SK-N-SH (cell line): ENCODE results near the gene ZNF655. TPM values are rescaled to one million over a fixed set of nuclear protein-coding genes. Genes with fewer than 3 reads are reported as not detected.
"Not testable (repeated sequence)": the region's sequence is repeated elsewhere in the genome, so short reads cannot be mapped to it uniquely, and the experiment has no call there.

Experiments
- CTCF ChIA-PET: fragments of 300-600, 350-600 bp; formaldehyde crosslinking; extraction: SDS; loops from one replicate; lab custom pipeline; 2021; lab: Yijun Ruan, JAX
- POLR2A ChIA-PET: fragments of 350-600 bp; sonication (Branson Sonifier 250); formaldehyde crosslinking; extraction: SDS; loops from one replicate; lab custom pipeline; 2020; ENCODE audit warnings: antibody characterized with exemption, inconsistent platforms; lab: Yijun Ruan, JAX
- DNase-seq: peaks from one replicate; pipeline ENCODE4 v3.0.0; 2012
- H2AFZ ChIP-seq: fragments of 200-600 bp; sonication (generic); 2 replicates; pipeline ENCODE4 v1.8.1; 2016; ENCODE audit warnings: antibody characterized with exemption, mild to moderate bottlenecking, low read depth
- H3F3A ChIP-seq: fragments of 200-600 bp; sonication (generic); replicated peaks from 2 replicates; pipeline ENCODE3; 2016; ENCODE audit warnings: antibody characterized with exemption, mild to moderate bottlenecking; ENCODE audit not compliant: insufficient read depth
- H3K27ac ChIP-seq, 2 experiments: fragments of 200-500 bp in 1 of 2; fragments of 200-600 bp in 1 of 2; sonication (Bioruptor generic) in 1 of 2; sonication (generic), shearing (Covaris generic) in 1 of 2; 2 replicates each; pipeline versions ENCODE4 v1.5.1 to v1.6.1; 2014 to 2016; ENCODE audit warnings: low read depth in 2 of 2, inconsistent platforms in 1 of 2, low read length in 1 of 2, mild to moderate bottlenecking in 1 of 2, mixed read lengths in 1 of 2
- H3K27me3 ChIP-seq: fragments of 200-600 bp; sonication (generic), shearing (Covaris generic); 2 replicates; pipeline ENCODE4 v1.6.1; 2016; ENCODE audit warnings: mixed run types; ENCODE audit not compliant: insufficient read depth
- H3K36me3 ChIP-seq, 2 experiments: fragments of 200-500 bp in 1 of 2; fragments of 200-600 bp in 1 of 2; sonication (Bioruptor generic) in 1 of 2; sonication (generic) in 1 of 2; replicated peaks in 1 of 2; 2 replicates each; pipeline versions ENCODE3 to v1.5.1; 2014 to 2016; ENCODE audit warnings: low read length in 1 of 2, mild to moderate bottlenecking in 1 of 2; ENCODE audit not compliant: insufficient read depth in 2 of 2, control insufficient read depth in 1 of 2
- H3K4me1 ChIP-seq, 2 experiments: fragments of 200-500 bp in 1 of 2; fragments of 200-600 bp in 1 of 2; sonication (Bioruptor generic) in 1 of 2; sonication (generic), shearing (Covaris generic) in 1 of 2; 2 replicates each; pipeline versions ENCODE4 v1.5.1 to v1.6.1; 2014 to 2016; ENCODE audit warnings: low read depth in 1 of 2, low read length in 1 of 2, mixed run types in 1 of 2; ENCODE audit not compliant: insufficient read depth in 2 of 2, control insufficient read depth in 1 of 2
- H3K4me2 ChIP-seq: fragments of 200-600 bp; sonication (generic), shearing (Covaris generic); 2 replicates; pipeline ENCODE4 v1.6.1; 2017; ENCODE audit warnings: mixed run types
- H3K4me3 ChIP-seq, 2 experiments: fragments of 200-500 bp in 1 of 2; fragments of 200-600 bp in 1 of 2; sonication (Bioruptor generic) in 1 of 2; sonication (generic), shearing (Covaris generic) in 1 of 2; 2 replicates each; pipeline versions ENCODE4 v1.5.1 to v1.8.1; 2014 to 2016; ENCODE audit warnings: low read depth in 2 of 2, inconsistent platforms in 1 of 2, low read length in 1 of 2, mild to moderate bottlenecking in 1 of 2, mixed read lengths in 1 of 2, moderate library complexity in 1 of 2
- H3K79me2 ChIP-seq: fragments of 200-600 bp; sonication (generic); 2 replicates; pipeline ENCODE4 v1.8.1; 2017; ENCODE audit warnings: mild to moderate bottlenecking; ENCODE audit not compliant: insufficient read depth
- H3K9ac ChIP-seq: fragments of 200-600 bp; sonication (generic); 2 replicates; pipeline ENCODE4 v1.6.1; 2017; ENCODE audit warnings: mixed run types
- H3K9me2 ChIP-seq: fragments of 200-600 bp; sonication (generic); 2 replicates; pipeline ENCODE4 v1.6.1; 2017; ENCODE audit warnings: mixed run types
- H3K9me3 ChIP-seq: fragments of 200-600 bp; sonication (generic); 2 replicates; pipeline ENCODE4 v1.6.1; 2017; ENCODE audit warnings: mixed run types, mild to moderate bottlenecking, moderate library complexity
- H4K20me1 ChIP-seq: fragments of 200-600 bp; sonication (generic); 2 replicates; pipeline ENCODE4 v1.6.1; 2017; ENCODE audit warnings: mild to moderate bottlenecking, mixed run types; ENCODE audit not compliant: insufficient read depth
- CHD2 ChIP-seq: fragments of 150-350 bp; IDR thresholded peaks from 2 replicates; pipeline ENCODE4 v1.6.1; 2018; ENCODE audit warnings: low read length; ENCODE audit not compliant: partially characterized antibody
- ELF1 ChIP-seq: IDR thresholded peaks from 2 replicates; pipeline ENCODE4 v1.4.0; 2012
- EP300 ChIP-seq, 2 experiments: IDR thresholded peaks; 2 replicates each; pipeline versions ENCODE4 v1.4.0 to v1.6.1; 2012; ENCODE audit warnings: borderline replicate concordance in 1 of 2, low read depth in 1 of 2, low read length in 1 of 2
- GABPA ChIP-seq: IDR thresholded peaks from 2 replicates; pipeline ENCODE4 v1.4.0; 2012; ENCODE audit warnings: low read depth, mild to moderate bottlenecking
- GATA2 ChIP-seq: sonication (generic); formaldehyde crosslinking; IDR thresholded peaks from 2 replicates; pipeline ENCODE4 v1.5.0; 2020; ENCODE audit warnings: mild to moderate bottlenecking, missing genetic modification reagents
- JUND ChIP-seq: IDR thresholded peaks from 2 replicates; pipeline ENCODE4 v1.4.0; 2012
- SIN3A ChIP-seq: IDR thresholded peaks from 2 replicates; pipeline ENCODE4 v1.6.1; 2012; ENCODE audit warnings: low read depth, mild to moderate bottlenecking, low read length, moderate library complexity, borderline replicate concordance
- SMC3 ChIP-seq: IDR thresholded peaks from 2 replicates; pipeline ENCODE4 v1.6.1; 2012; ENCODE audit warnings: low read depth, low read length, improper control_type of control experiment
- TEAD4 ChIP-seq: IDR thresholded peaks from 2 replicates; pipeline ENCODE4 v1.4.0; 2012; ENCODE audit warnings: mild to moderate bottlenecking, borderline replicate concordance; ENCODE audit not compliant: insufficient read depth
- WGBS: methylation state at CpG from one replicate; pipeline ENCODE4 v1.1.6; 2017; ENCODE audit warnings: low lambda C conversion rate; 5-methylcytosine and 5-hydroxymethylcytosine counted together
- polyA plus RNA-seq, 3 experiments: library from polyadenylated mRNA; depleted of rRNA; stranded (reverse); fragments of >200 nt; gene quantifications; 2 replicates each; pipeline ENCODE4 v1.2.3, GENCODE V29; 2012
- TF ChIP-seq, protein P1 (sequence below): IDR thresholded peaks from 2 replicates; pipeline ENCODE4 v1.4.0; 2012; ENCODE audit warnings: low read depth, borderline replicate concordance
- TF ChIP-seq, protein P2 (sequence below): IDR thresholded peaks from 2 replicates; pipeline ENCODE4 v1.4.0; 2012; ENCODE audit warnings: low read depth
- TF ChIP-seq, protein P3 (sequence below): fragments of 200-600 bp; sonication (generic); IDR thresholded peaks from 2 replicates; pipeline ENCODE4 v1.6.1; 2017; ENCODE audit warnings: antibody characterized with exemption, mild to moderate bottlenecking, moderate library complexity

Gene ZNF655
- polyA plus RNA-seq, 1 of the 3 experiments (the other 2 are of a cell fraction) = 113 TPM

DNA sequence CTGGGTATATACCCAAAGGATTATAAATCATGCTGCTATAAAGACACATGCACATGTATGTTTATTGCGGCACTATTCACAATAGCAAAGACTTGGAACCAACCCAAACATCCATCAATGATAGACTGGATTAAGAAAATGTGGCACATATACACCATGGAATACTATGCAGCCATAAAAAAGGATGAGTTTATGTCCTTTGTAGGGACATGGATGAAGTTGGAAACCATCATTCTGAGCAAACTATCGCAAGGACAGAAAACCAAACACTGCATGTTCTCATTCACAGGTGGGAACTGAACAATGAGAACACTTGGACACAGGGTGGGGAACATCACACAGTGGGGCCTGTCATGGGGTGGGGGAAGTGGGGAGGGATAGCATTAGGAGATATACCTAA lies 8.9 kb upstream of the ZNF655 start:
- CTCF ChIA-PET, DNase-seq, H3K9ac ChIP-seq, H3K4me2 ChIP-seq, H3K27ac ChIP-seq, H3F3A ChIP-seq, POLR2A ChIA-PET, H3K27me3 ChIP-seq, H3K4me3 ChIP-seq, H3K9me3 ChIP-seq, H3K9me2 ChIP-seq, H4K20me1 ChIP-seq, H3K4me1 ChIP-seq, H2AFZ ChIP-seq: not testable (repeated sequence)
- Histone ChIP-seq H3K79me2 (peaks cover 33% of the 10 kb centered on the region), H3K36me3 (peaks cover 30 to 49% of the 10 kb centered on the region in 2 experiments)
- 100% methylated on average over 1 of the region's 2 CpGs for WGBS

DNA sequence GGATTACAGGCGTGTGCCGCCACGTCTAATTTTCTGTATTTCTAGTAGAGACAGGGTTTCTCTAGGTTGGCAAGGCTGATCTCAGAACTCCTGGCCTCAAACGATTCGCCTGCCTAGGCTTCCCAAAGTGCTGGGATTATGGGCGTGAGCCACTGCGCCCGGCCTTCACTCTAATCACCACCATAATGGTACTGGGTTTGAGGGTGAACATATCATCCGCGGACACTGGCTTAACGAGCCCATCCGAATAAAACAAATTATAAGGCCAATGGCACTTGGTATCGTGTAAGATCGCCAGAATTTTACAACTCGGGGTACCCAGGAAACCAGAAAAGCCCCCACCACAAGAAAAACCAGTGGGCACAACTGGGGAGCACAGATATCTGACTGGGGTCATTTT lies 7.1 kb upstream of the ZNF655 start:
- CTCF ChIA-PET = interaction anchor here (0.7 to 1.4 kb wide), 2 partner anchors 20 to 21 kb away, joined by 3 to 5 read pairs; no protein-coding TSS in a partner anchor
- peaks cover 44 to 48% of the 10 kb centered on the region in 2 experiments for H3K36me3 ChIP-seq

More for the DNA sequence above, 7.1 kb upstream of the ZNF655 start:
- Histone ChIP-seq H3K9ac (peak overlapping the region; percentile 93), H3K4me1 (peaks cover 4 to 9% of the 10 kb centered on the region in 2 experiments; a peak in 2 of 4 replicates), H4K20me1 (no peaks in the 10 kb centered on the region), H3K4me3 (peak overlapping the region; percentile 95 to 96), H3K4me2 (peak overlapping the region; percentile 88), H3F3A (peaks cover 8% of the 10 kb centered on the region), H3K9me3 (no peaks in the 10 kb centered on the region), H3K27ac (peak overlapping the region; percentile 79 to 88), H2AFZ (peak overlapping the region; percentile 95), H3K27me3 (no peaks in the 10 kb centered on the region), H3K9me2 (no peaks in the 10 kb centered on the region), H3K79me2 (peaks cover 50% of the 10 kb centered on the region)
- 3% methylated on average over 15 of the region's 15 CpGs for WGBS
- POLR2A ChIA-PET = interaction anchor here (0.6 to 1.5 kb wide), 6 partner anchors 46 to 934 kb away, joined by 3 to 13 read pairs (median 4); partner anchors contain the start of genes ZKSCAN5, ZNF394 and ZSCAN25
- peak; percentile 57 for DNase-seq
- TF ChIP-seq, protein P1, sequence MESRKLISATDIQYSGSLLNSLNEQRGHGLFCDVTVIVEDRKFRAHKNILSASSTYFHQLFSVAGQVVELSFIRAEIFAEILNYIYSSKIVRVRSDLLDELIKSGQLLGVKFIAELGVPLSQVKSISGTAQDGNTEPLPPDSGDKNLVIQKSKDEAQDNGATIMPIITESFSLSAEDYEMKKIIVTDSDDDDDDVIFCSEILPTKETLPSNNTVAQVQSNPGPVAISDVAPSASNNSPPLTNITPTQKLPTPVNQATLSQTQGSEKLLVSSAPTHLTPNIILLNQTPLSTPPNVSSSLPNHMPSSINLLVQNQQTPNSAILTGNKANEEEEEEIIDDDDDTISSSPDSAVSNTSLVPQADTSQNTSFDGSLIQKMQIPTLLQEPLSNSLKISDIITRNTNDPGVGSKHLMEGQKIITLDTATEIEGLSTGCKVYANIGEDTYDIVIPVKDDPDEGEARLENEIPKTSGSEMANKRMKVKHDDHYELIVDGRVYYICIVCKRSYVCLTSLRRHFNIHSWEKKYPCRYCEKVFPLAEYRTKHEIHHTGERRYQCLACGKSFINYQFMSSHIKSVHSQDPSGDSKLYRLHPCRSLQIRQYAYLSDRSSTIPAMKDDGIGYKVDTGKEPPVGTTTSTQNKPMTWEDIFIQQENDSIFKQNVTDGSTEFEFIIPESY = no peak
- TF ChIP-seq GATA2 (CRISPR knock-in tag) (no peak), TEAD4 (no peak), ELF1 (no peak), SMC3 (no peak), CHD2 (no peak), EP300 (IDR thresholded peaks at IDR 0.05; ENCODE audit: borderline replicate concordance in 1 of 2, low read depth in 1 of 2, low read length in 1 of 2) (no peak), SIN3A (no peak), JUND (no peak), GABPA (no peak)
- TF ChIP-seq, protein P2, sequence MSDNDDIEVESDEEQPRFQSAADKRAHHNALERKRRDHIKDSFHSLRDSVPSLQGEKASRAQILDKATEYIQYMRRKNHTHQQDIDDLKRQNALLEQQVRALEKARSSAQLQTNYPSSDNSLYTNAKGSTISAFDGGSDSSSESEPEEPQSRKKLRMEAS = no peak; the same call in 1 of the 2 replicates
- TF ChIP-seq, protein P3, sequence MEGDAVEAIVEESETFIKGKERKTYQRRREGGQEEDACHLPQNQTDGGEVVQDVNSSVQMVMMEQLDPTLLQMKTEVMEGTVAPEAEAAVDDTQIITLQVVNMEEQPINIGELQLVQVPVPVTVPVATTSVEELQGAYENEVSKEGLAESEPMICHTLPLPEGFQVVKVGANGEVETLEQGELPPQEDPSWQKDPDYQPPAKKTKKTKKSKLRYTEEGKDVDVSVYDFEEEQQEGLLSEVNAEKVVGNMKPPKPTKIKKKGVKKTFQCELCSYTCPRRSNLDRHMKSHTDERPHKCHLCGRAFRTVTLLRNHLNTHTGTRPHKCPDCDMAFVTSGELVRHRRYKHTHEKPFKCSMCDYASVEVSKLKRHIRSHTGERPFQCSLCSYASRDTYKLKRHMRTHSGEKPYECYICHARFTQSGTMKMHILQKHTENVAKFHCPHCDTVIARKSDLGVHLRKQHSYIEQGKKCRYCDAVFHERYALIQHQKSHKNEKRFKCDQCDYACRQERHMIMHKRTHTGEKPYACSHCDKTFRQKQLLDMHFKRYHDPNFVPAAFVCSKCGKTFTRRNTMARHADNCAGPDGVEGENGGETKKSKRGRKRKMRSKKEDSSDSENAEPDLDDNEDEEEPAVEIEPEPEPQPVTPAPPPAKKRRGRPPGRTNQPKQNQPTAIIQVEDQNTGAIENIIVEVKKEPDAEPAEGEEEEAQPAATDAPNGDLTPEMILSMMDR = no peak
